SKM-1 treated with dmso at 0.1 percent for 144 hours (cell line): ENCODE measurements around the gene PHLDB1.

Source experiments
- DNase-seq: peaks from one replicate; lab custom pipeline; 2025; ENCODE audit not compliant: unreplicated experiment; lab: John Stamatoyannopoulos, UW

PHLDB1 gene

GRCh38 chr11:118638726-118639125 lies 31.3 kb downstream of the PHLDB1 start:
- DNase-seq: no peak

- DNase-seq: no peak
These were observed 32.5 kb downstream of the PHLDB1 start for GRCh38 chr11:118639899-118640298.

GRCh38 chr11:118640332-118641154 lies 33.1 kb downstream of the PHLDB1 start:
- DNase-seq: no peak

- no peak for DNase-seq
These were observed 34.1 kb downstream of the PHLDB1 start for GRCh38 chr11:118641397-118642019.

GRCh38 chr11:118643142-118643994 lies 36.0 kb downstream of the PHLDB1 start:
- no peak for DNase-seq

GRCh38 chr11:118643995-118644345 lies 36.6 kb downstream of the PHLDB1 start:
- DNase-seq: no peak

- DNase-seq: no peak
These were observed 37.1 kb downstream of the PHLDB1 start for GRCh38 chr11:118644496-118644895.

- DNase-seq: no peak
These were observed 37.8 kb downstream of the PHLDB1 start for GRCh38 chr11:118645066-118645715.

GRCh38 chr11:118646393-118646792 lies 39.0 kb downstream of the PHLDB1 start:
- DNase-seq: no peak

- DNase-seq: no peak
These were observed 40.9 kb downstream of the PHLDB1 start for GRCh38 chr11:118648291-118648690.

- no peak for DNase-seq
These were observed 42.5 kb downstream of the PHLDB1 start for GRCh38 chr11:118649941-118650340.

GRCh38 chr11:118650366-118650765 lies 43.0 kb downstream of the PHLDB1 start:
- DNase-seq: no peak

- no peak for DNase-seq
These were observed 44.4 kb downstream of the PHLDB1 start for GRCh38 chr11:118651820-118652219.

GRCh38 chr11:118652681-118653181 lies 45.3 kb downstream of the PHLDB1 start:
- DNase-seq: no peak

GRCh38 chr11:118653684-118654390 lies 46.4 kb downstream of the PHLDB1 start:
- no peak for DNase-seq

- no peak for DNase-seq
These were observed 48.2 kb downstream of the PHLDB1 start for GRCh38 chr11:118655486-118656190.

- no peak for DNase-seq
These were observed 49.2 kb downstream of the PHLDB1 start for GRCh38 chr11:118656563-118657165.

GRCh38 chr11:118657238-118657637 lies 49.8 kb downstream of the PHLDB1 start:
- no peak for DNase-seq

- no peak for DNase-seq
These were observed 50.5 kb downstream of the PHLDB1 start for GRCh38 chr11:118657709-118658428.
